HepG2 (cell line): ENCODE results near the gene FOXN3. TPM values are rescaled to one million over a fixed set of nuclear protein-coding genes. Genes with fewer than 3 reads are reported as not detected.

Experiments used
- ATF3 ChIP-seq: sonication (generic); formaldehyde crosslinking; IDR thresholded peaks from 2 replicates; pipeline ENCODE4 v1.4.0; 2020; ENCODE audit warnings: missing genetic modification reagents
- FOXK1 ChIP-seq: sonication (generic); formaldehyde crosslinking; IDR thresholded peaks from 2 replicates; pipeline ENCODE4 v1.4.0; 2020; ENCODE audit warnings: low read depth, missing genetic modification reagents, borderline replicate concordance
- FOXO4 ChIP-seq: sonication (generic); formaldehyde crosslinking; conservative IDR thresholded peaks from 2 replicates; pipeline ENCODE4 v1.8.1; 2023; ENCODE audit warnings: missing genetic modification reagents
- NONO ChIP-seq, 2 experiments: fragments of 450-650 bp in 1 of 2; sonication (generic) in 1 of 2; formaldehyde crosslinking in 1 of 2; IDR thresholded peaks in 1 of 2; conservative IDR thresholded peaks in 1 of 2; 2 replicates each; pipeline versions ENCODE4 v1.6.1 to v1.8.0; 2017 to 2022; ENCODE audit warnings: mild to moderate bottlenecking in 1 of 2, missing genetic modification reagents in 1 of 2, moderate library complexity in 1 of 2
- RFX1 ChIP-seq: fragments of 450-650 bp; IDR thresholded peaks from 2 replicates; pipeline ENCODE4 v1.6.1; 2017
- SALL1 ChIP-seq: sonication (generic); formaldehyde crosslinking; IDR thresholded peaks from 2 replicates; pipeline ENCODE4 v1.8.0; 2022; ENCODE audit warnings: mild to moderate bottlenecking, missing genetic modification reagents
- SIN3A ChIP-seq: IDR thresholded peaks from 2 replicates; pipeline ENCODE4 v1.6.1; 2011; ENCODE audit warnings: low read depth, mild to moderate bottlenecking, control low read depth, low read length, borderline replicate concordance
- SNAPC5 ChIP-seq: sonication (generic); formaldehyde crosslinking; IDR thresholded peaks from 2 replicates; pipeline ENCODE4 v1.8.1; 2023; ENCODE audit warnings: mild to moderate bottlenecking, missing genetic modification reagents, borderline replicate concordance
- ZMYM4 ChIP-seq: sonication (generic); formaldehyde crosslinking; IDR thresholded peaks from 2 replicates; pipeline ENCODE4 v1.8.1; 2023; ENCODE audit warnings: mild to moderate bottlenecking, missing genetic modification reagents
- ZNF143 ChIP-seq: sonication (generic); formaldehyde crosslinking; IDR thresholded peaks from 2 replicates; pipeline ENCODE4 v1.4.0; 2020; ENCODE audit warnings: missing genetic modification reagents
- ZNF331 ChIP-seq: sonication (generic); formaldehyde crosslinking; IDR thresholded peaks from 2 replicates; pipeline ENCODE4 v1.4.0; 2020; ENCODE audit warnings: missing genetic modification reagents
- ZNF33B ChIP-seq: sonication (generic); formaldehyde crosslinking; IDR thresholded peaks from 2 replicates; pipeline ENCODE4 v1.5.1; 2020; ENCODE audit warnings: mild to moderate bottlenecking, missing genetic modification reagents
- ZNF83 ChIP-seq: sonication (generic); formaldehyde crosslinking; IDR thresholded peaks from 2 replicates; pipeline ENCODE4 v1.4.0; 2020; ENCODE audit warnings: missing genetic modification reagents, mild to moderate bottlenecking, borderline replicate concordance
- ZSCAN25 ChIP-seq: sonication (generic); formaldehyde crosslinking; IDR thresholded peaks from 2 replicates; pipeline ENCODE4 v1.8.0; 2022; ENCODE audit warnings: mild to moderate bottlenecking, missing genetic modification reagents
- polyA plus RNA-seq, 8 experiments: library from polyadenylated mRNA; depleted of rRNA in 3 of 8; stranded (reverse) in 7 of 8; unstranded in 1 of 8; fragments of >200 nt; fragmentation: Illumina TruSeq in 4 of 8; extraction: Trizol in 4 of 8; gene quantifications; 2 replicates each; pipeline versions ENCODE4 v1.2.1 to v1.2.3, GENCODE V29; 2011 to 2016; ENCODE audit warnings: low read depth in 4 of 8, missing spikeins in 1 of 8, mixed read lengths in 1 of 8; ENCODE audit not compliant: insufficient read depth in 1 of 8
- total RNA-seq, 5 experiments: library from RNA; depleted of rRNA; stranded (reverse); fragments of >200 nt; fragmentation: Illumina TruSeq; extraction: Trizol; gene quantifications; 2 replicates each; pipeline ENCODE4 v1.2.3, GENCODE V29; 2016; ENCODE audit warnings: low read depth in 1 of 5
- TF ChIP-seq, protein P1 (sequence below): sonication (generic); formaldehyde crosslinking; IDR thresholded peaks from 2 replicates; pipeline ENCODE4 v1.9.0; 2021; ENCODE audit warnings: missing genetic modification reagents, mild to moderate bottlenecking, borderline replicate concordance
- TF ChIP-seq, protein P2 (sequence below): sonication (generic); formaldehyde crosslinking; IDR thresholded peaks from 2 replicates; pipeline ENCODE4 v1.4.0; 2020; ENCODE audit warnings: missing genetic modification reagents
- TF ChIP-seq, protein P3 (sequence below): fragments of 450-650 bp; IDR thresholded peaks from 2 replicates; pipeline ENCODE4 v1.6.1; 2017; ENCODE audit warnings: mild to moderate bottlenecking
- TF ChIP-seq, protein P4 (sequence below): sonication (generic); formaldehyde crosslinking; IDR thresholded peaks from 2 replicates; pipeline ENCODE4 v1.4.0; 2020; ENCODE audit warnings: missing genetic modification reagents, mild to moderate bottlenecking, borderline replicate concordance

Gene FOXN3
- total and polyA plus RNA-seq, 2 of the 13 experiments (the other 11 are each of a cell fraction or from before 2014, with no cell fraction given) = 32.4 to 70.2 TPM

DNA sequence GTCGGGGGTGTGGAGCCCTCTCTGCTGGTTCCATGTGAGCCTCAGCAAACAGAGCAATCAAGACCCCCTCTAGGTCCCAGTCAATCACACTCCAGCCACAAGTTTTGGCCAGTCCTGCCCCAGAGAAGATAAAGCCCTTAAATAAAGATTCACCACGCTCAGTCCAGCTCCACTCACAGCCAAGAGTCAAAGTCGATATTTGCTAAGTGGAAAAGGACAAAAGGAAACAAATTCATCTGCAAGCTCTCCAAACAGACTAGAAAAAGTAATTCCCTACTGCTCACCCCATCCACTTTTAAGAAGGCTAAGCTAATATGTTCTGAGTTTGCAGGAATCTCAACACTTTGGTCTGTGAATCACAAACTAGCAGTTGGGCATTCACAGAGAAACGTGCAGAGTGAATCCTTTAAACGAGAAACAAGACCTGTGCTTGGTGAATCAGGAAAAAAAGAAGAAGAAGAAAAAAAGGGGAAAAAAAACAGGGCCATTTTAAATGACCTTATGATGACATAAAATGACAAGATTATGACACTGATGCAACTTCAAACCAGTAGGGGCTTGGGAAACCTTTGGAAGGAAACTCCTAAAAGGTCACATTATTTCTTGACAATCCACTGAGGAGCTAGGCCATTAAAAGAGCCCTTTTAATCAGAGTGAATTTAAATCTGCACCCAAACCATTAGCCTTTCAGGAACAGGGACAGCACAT, 41.8 kb upstream of the FOXN3 start (continued):
- TF ChIP-seq, protein P1, sequence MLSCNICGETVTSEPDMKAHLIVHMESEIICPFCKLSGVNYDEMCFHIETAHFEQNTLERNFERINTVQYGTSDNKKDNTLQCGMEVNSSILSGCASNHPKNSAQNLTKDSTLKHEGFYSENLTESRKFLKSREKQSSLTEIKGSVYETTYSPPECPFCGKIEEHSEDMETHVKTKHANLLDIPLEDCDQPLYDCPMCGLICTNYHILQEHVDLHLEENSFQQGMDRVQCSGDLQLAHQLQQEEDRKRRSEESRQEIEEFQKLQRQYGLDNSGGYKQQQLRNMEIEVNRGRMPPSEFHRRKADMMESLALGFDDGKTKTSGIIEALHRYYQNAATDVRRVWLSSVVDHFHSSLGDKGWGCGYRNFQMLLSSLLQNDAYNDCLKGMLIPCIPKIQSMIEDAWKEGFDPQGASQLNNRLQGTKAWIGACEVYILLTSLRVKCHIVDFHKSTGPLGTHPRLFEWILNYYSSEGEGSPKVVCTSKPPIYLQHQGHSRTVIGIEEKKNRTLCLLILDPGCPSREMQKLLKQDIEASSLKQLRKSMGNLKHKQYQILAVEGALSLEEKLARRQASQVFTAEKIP (CRISPR knock-in tag) = no peak
- TF ChIP-seq SALL1 (CRISPR knock-in tag) (peak; percentile 61), ZNF331 (CRISPR knock-in tag) (peak; percentile 39; the same call in 1 of the 2 replicates), ATF3 (no peak), SIN3A (no peak), NONO (IDR thresholded peaks at IDR 0.05) (no peak), NONO (CRISPR knock-in tag; conservative IDR thresholded peaks at IDR 0.05) (0 out of 2 replicates have a peak, but pooled peaks have one; percentile 41), ZMYM4 (CRISPR knock-in tag) (no peak), FOXK1 (CRISPR knock-in tag) (no peak), RFX1 (no peak), ZNF33B (CRISPR knock-in tag) (no peak), FOXO4 (CRISPR knock-in tag) (no peak), ZSCAN25 (CRISPR knock-in tag) (0 out of 2 replicates have a peak, but pooled peaks have one; percentile 7), ZNF143 (CRISPR knock-in tag) (no peak), ZNF83 (CRISPR knock-in tag) (no peak), SNAPC5 (CRISPR knock-in tag) (no peak)
- TF ChIP-seq, protein P2, sequence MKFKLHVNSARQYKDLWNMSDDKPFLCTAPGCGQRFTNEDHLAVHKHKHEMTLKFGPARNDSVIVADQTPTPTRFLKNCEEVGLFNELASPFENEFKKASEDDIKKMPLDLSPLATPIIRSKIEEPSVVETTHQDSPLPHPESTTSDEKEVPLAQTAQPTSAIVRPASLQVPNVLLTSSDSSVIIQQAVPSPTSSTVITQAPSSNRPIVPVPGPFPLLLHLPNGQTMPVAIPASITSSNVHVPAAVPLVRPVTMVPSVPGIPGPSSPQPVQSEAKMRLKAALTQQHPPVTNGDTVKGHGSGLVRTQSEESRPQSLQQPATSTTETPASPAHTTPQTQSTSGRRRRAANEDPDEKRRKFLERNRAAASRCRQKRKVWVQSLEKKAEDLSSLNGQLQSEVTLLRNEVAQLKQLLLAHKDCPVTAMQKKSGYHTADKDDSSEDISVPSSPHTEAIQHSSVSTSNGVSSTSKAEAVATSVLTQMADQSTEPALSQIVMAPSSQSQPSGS (CRISPR knock-in tag) = no peak
- TF ChIP-seq, protein P3, sequence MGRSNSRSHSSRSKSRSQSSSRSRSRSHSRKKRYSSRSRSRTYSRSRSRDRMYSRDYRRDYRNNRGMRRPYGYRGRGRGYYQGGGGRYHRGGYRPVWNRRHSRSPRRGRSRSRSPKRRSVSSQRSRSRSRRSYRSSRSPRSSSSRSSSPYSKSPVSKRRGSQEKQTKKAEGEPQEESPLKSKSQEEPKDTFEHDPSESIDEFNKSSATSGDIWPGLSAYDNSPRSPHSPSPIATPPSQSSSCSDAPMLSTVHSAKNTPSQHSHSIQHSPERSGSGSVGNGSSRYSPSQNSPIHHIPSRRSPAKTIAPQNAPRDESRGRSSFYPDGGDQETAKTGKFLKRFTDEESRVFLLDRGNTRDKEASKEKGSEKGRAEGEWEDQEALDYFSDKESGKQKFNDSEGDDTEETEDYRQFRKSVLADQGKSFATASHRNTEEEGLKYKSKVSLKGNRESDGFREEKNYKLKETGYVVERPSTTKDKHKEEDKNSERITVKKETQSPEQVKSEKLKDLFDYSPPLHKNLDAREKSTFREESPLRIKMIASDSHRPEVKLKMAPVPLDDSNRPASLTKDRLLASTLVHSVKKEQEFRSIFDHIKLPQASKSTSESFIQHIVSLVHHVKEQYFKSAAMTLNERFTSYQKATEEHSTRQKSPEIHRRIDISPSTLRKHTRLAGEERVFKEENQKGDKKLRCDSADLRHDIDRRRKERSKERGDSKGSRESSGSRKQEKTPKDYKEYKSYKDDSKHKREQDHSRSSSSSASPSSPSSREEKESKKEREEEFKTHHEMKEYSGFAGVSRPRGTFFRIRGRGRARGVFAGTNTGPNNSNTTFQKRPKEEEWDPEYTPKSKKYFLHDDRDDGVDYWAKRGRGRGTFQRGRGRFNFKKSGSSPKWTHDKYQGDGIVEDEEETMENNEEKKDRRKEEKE = no peak
- TF ChIP-seq, protein P4, sequence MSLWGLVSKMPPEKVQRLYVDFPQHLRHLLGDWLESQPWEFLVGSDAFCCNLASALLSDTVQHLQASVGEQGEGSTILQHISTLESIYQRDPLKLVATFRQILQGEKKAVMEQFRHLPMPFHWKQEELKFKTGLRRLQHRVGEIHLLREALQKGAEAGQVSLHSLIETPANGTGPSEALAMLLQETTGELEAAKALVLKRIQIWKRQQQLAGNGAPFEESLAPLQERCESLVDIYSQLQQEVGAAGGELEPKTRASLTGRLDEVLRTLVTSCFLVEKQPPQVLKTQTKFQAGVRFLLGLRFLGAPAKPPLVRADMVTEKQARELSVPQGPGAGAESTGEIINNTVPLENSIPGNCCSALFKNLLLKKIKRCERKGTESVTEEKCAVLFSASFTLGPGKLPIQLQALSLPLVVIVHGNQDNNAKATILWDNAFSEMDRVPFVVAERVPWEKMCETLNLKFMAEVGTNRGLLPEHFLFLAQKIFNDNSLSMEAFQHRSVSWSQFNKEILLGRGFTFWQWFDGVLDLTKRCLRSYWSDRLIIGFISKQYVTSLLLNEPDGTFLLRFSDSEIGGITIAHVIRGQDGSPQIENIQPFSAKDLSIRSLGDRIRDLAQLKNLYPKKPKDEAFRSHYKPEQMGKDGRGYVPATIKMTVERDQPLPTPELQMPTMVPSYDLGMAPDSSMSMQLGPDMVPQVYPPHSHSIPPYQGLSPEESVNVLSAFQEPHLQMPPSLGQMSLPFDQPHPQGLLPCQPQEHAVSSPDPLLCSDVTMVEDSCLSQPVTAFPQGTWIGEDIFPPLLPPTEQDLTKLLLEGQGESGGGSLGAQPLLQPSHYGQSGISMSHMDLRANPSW = no peak
